ENCODE data around the gene SPPL3.

SPPL3 gene

DNA sequence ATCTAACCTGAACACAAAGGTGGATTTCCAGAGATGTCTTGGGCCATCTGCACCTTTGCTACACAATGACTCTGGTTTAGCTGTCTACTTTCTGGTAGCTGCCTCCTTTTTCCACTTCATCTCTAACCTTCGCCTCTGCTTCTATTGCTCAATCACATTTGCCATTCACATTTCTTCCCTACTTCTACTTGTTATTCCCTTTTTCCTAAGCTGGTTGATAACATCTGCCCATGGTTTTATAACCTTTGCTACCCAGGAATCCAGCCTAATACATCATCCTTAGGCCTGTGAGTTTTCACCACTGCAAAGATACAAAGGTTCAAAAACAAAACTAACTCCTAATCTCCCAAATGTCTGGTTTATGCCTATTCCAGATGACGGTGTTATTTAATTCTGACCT lies 13.2 kb downstream of the SPPL3 start:
- TF ChIP-seq TCF4 (CRISPR knock-in tag; IDR thresholded peaks at IDR 0.05; ENCODE audit: borderline replicate concordance) (no peak), OSR1 (CRISPR knock-in tag; IDR thresholded peaks at IDR 0.05) (no peak), TOX (CRISPR knock-in tag; IDR thresholded peaks at IDR 0.05; ENCODE audit: borderline replicate concordance) (no peak), ZNF70 (CRISPR knock-in tag; IDR thresholded peaks at IDR 0.05) (no peak), CSRNP3 (CRISPR knock-in tag; IDR thresholded peaks at IDR 0.05) (no peak), ARNTL (CRISPR knock-in tag; IDR thresholded peaks at IDR 0.05; ENCODE audit: borderline replicate concordance, low read depth) (no peak), GLIS3 (CRISPR knock-in tag; IDR thresholded peaks at IDR 0.05) (no peak), ESRRG (CRISPR knock-in tag; IDR thresholded peaks at IDR 0.05) (no peak), ZNF565 (CRISPR knock-in tag; conservative IDR thresholded peaks at IDR 0.05; ENCODE audit: low read depth) (no peak), BACH2 (CRISPR knock-in tag; IDR thresholded peaks at IDR 0.05; ENCODE audit: borderline replicate concordance) (no peak)
- TF ChIP-seq, protein P1, sequence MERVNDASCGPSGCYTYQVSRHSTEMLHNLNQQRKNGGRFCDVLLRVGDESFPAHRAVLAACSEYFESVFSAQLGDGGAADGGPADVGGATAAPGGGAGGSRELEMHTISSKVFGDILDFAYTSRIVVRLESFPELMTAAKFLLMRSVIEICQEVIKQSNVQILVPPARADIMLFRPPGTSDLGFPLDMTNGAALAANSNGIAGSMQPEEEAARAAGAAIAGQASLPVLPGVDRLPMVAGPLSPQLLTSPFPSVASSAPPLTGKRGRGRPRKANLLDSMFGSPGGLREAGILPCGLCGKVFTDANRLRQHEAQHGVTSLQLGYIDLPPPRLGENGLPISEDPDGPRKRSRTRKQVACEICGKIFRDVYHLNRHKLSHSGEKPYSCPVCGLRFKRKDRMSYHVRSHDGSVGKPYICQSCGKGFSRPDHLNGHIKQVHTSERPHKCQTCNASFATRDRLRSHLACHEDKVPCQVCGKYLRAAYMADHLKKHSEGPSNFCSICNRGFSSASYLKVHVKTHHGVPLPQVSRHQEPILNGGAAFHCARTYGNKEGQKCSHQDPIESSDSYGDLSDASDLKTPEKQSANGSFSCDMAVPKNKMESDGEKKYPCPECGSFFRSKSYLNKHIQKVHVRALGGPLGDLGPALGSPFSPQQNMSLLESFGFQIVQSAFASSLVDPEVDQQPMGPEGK (CRISPR knock-in tag; IDR thresholded peaks at IDR 0.05; ENCODE audit: borderline replicate concordance) = no peak
- ATAC-seq = no peak

DNA sequence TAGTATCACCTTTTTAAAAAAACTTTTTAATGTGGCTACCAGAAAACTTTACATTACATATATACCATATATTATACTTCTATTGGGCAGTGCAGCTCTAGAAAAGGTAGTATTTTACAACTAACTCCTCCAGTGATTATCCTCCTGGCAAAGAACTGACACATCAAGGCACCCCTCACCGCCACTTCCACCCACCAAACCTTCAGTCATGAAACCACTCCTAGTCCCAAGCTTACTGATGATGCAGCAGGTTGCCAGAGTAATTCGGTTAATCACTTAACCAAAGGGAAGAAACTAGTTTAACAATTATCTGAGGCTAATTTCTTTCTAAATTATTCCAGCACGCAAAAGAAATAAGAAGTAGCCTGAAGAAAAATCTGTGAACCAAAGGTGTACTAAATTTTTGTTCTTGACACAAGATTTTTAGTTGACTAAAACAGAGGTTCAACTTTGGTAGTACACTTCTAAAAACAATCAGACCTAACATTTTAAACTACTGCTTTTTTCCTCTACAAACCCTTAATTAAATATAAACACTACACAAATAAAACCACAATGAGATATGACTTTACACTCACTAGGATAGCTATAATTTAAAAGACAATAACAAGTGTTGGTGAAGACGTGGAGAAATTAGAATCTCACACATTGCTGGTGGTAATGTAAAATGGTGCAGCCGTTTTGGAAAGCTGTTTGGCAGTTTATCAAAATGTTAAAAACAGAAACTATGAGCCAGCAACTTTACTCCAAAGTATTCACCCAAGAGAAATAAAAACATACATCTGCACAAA lies 16.7 kb downstream of the SPPL3 start:
- ATAC-seq = no peak
- TF ChIP-seq CREB5 (CRISPR knock-in tag; IDR thresholded peaks at IDR 0.05; ENCODE audit: low read depth) (no peak), ZNF70 (CRISPR knock-in tag; IDR thresholded peaks at IDR 0.05) (no peak), ZFP30 (CRISPR knock-in tag; IDR thresholded peaks at IDR 0.05) (no peak), TCF4 (CRISPR knock-in tag; IDR thresholded peaks at IDR 0.05; ENCODE audit: borderline replicate concordance) (no peak), PPARA (CRISPR knock-in tag; IDR thresholded peaks at IDR 0.05; ENCODE audit: borderline replicate concordance) (no peak), CSDC2 (CRISPR knock-in tag; IDR thresholded peaks at IDR 0.05) (no peak), OSR1 (CRISPR knock-in tag; IDR thresholded peaks at IDR 0.05) (no peak), SNAI2 (CRISPR knock-in tag; IDR thresholded peaks at IDR 0.05) (no peak)
- TF ChIP-seq, protein P2, sequence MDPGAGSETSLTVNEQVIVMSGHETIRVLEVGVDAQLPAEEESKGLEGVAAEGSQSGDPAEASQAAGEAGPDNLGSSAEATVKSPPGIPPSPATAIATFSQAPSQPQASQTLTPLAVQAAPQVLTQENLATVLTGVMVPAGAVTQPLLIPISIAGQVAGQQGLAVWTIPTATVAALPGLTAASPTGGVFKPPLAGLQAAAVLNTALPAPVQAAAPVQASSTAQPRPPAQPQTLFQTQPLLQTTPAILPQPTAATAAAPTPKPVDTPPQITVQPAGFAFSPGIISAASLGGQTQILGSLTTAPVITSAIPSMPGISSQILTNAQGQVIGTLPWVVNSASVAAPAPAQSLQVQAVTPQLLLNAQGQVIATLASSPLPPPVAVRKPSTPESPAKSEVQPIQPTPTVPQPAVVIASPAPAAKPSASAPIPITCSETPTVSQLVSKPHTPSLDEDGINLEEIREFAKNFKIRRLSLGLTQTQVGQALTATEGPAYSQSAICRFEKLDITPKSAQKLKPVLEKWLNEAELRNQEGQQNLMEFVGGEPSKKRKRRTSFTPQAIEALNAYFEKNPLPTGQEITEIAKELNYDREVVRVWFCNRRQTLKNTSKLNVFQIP (CRISPR knock-in tag; IDR thresholded peaks at IDR 0.05; ENCODE audit: borderline replicate concordance, low read depth) = no peak
- TF ChIP-seq, protein P1 (CRISPR knock-in tag; IDR thresholded peaks at IDR 0.05; ENCODE audit: borderline replicate concordance) = no peak

DNA sequence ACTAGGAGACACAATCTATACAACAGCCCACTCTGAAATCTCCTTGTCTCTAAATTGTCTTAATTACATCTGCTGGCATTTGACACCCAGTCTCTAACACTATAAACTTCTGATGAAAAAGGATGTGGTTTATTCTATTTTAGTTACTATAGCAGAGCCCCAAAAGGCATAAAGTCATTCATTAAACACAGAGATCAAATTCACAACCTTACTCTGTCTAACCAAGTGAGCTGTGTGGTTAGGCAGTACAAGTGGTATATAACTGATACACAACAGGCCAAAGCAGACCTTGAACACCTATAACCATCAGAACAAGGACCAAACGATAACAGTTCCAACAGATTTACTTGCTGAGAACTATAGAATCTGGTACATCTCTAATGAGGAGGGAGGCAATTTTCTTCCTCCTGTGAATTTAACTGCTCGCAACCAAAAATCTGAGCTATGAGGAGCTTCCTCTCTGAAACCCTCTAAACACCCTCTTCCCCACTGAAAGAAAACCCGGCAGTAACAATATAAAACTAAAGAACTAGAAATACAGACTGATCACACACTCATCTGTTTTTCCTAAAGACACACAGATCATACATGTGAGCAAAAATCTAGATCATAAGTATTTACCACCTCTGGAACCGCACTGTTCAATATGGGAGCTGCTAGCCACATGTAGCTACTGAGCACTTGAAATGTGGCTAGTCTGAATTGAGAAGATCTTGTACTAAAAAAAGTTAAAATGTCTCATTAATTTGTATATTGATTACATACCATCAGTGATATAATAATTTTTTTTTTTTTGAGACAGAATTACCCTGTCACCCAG lies 17.7 kb downstream of the SPPL3 start:
- ATAC-seq = no peak
- TF ChIP-seq TOX (CRISPR knock-in tag; IDR thresholded peaks at IDR 0.05; ENCODE audit: borderline replicate concordance) = no peak
- TF ChIP-seq PPARA (CRISPR knock-in tag; IDR thresholded peaks at IDR 0.05; ENCODE audit: borderline replicate concordance) = no peak
- no peak for TF ChIP-seq ZNF8 (CRISPR knock-in tag; IDR thresholded peaks at IDR 0.05)
- no peak for TF ChIP-seq TCF4 (CRISPR knock-in tag; IDR thresholded peaks at IDR 0.05; ENCODE audit: borderline replicate concordance)

Data from SK-N-SH treated with all-trans-retinoic acid at 6 μM for 48 hours (cell line).